ENCODE results near the gene MN1. TPM values are rescaled to one million over a fixed set of nuclear protein-coding genes. Genes with fewer than 3 reads are reported as not detected.

Gene MN1
- total RNA-seq (1 to 10 TPM; 3.6 to 8.3 (median 6.1) TPM), polyA plus RNA-seq (1 to 10 TPM; 2.3 to 3.4 TPM)
- long read RNA-seq, donor 1, partial matches to known transcripts = 0 of 2 reads
- long read RNA-seq, donor 1, other reads (novel, unspliced or antisense) = 2 of 2 reads
- long read RNA-seq, donor 2, partial matches to known transcripts = 7 of 7 reads
- long read RNA-seq, donor 2, other reads (novel, unspliced or antisense) = 0 of 7 reads
- long read RNA-seq, donor 3, full-length matches to known transcripts = 1 of 9 reads
- long read RNA-seq, donor 3, partial matches to known transcripts = 0 of 9 reads
- long read RNA-seq, donor 3, other reads (novel, unspliced or antisense) = 8 of 9 reads

- peaks cover 0 to 10% (median 0%) of the 10 kb centered on the region in 9 donors for H3K36me3 ChIP-seq
- H3K4me1 ChIP-seq = peaks cover 3 to 57% (median 34%) of the 10 kb centered on the region in 9 donors
- no peaks in the 10 kb centered on the region for H3K9me3 ChIP-seq
- DNase-seq (peak; percentile 65 to 67), ATAC-seq (peak; percentile 38 to 73 (median 64))
- intact Hi-C loops (cut with DNase I) = loop anchor here (2.0 to 10.0 kb wide), 16 partner anchors 73 to 1127 kb away; no protein-coding TSS in a partner anchor
- H3K4me3 ChIP-seq = peak within 1 kb of the TSS; percentile 57 to 93 (median 73)
- 0 to 1% methylated on average over 54 to 59 of the region's 59 CpGs for WGBS, 2 donors
- H3K27me3 ChIP-seq = peaks cover 0 to 76% (median 11%) of the 10 kb centered on the region in 7 donors
- TF ChIP-seq CTCF (IDR thresholded peaks at IDR 0.05) = peak in 1 of 9 donors; percentile 6
- H3K27ac ChIP-seq = peak within 1 kb of the TSS; percentile 77 to 95 (median 87)
Measured at GRCh38 chr22:27801616-27802345, at the start of gene MN1. MN1 (minus strand) TSS chr22:27801756; CDS start chr22:27800543, 1,213 bp downstream.

- Histone ChIP-seq H3K4me3 (no peak overlapping the region), H3K27ac (peak overlapping the region in 2 of 10 donors; percentile 35 to 64), H3K9me3 (no peaks in the 10 kb centered on the region), H3K4me1 (peaks cover 0 to 46% (median 20%) of the 10 kb centered on the region in 9 donors), H3K27me3 (no peaks in the 10 kb centered on the region), H3K36me3 (peaks cover 0 to 95% (median 13%) of the 10 kb centered on the region in 9 donors)
- whole genome bisulfite sequencing, 2 donors = 16 to 17% methylated on average over 6 of the region's 6 CpGs
- intact Hi-C loops (cut with DNase I) = no loop called here
- peak; percentile 32 to 75 (median 54) for ATAC-seq
- peak; percentile 37 to 44 for DNase-seq
- TF ChIP-seq CTCF (IDR thresholded peaks at IDR 0.05) = no peak
Measured at GRCh38 chr22:27850000-27850521, 48.5 kb upstream of the MN1 start.

- intact Hi-C loops (cut with DNase I) = no loop called here
- Histone ChIP-seq H3K4me3 (no peak overlapping the region), H3K36me3 (peaks cover 0 to 81% (median 13%) of the 10 kb centered on the region in 9 donors), H3K27ac (no peak overlapping the region), H3K4me1 (peaks cover 3 to 41% (median 22%) of the 10 kb centered on the region in 9 donors), H3K9me3 (no peaks in the 10 kb centered on the region), H3K27me3 (no peaks in the 10 kb centered on the region)
- ATAC-seq (no peak), DNase-seq (no peak)
- TF ChIP-seq CTCF (IDR thresholded peaks at IDR 0.05) = no peak
- WGBS, 2 donors = 84 to 87% methylated on average over 1 of the region's 1 CpG
Measured at GRCh38 chr22:27848005-27848404, 46.4 kb upstream of the MN1 start.

- peaks cover 10 to 41% (median 27%) of the 10 kb centered on the region in 9 donors for H3K4me1 ChIP-seq
- 95 to 97% methylated on average over 9 of the region's 9 CpGs for WGBS, 2 donors
- TF ChIP-seq CTCF (IDR thresholded peaks at IDR 0.05) = no peak
- H3K9me3 ChIP-seq = no peaks in the 10 kb centered on the region
- no peaks in the 10 kb centered on the region for H3K27me3 ChIP-seq
- H3K27ac ChIP-seq = no peak overlapping the region
- no peak for ATAC-seq
- intact Hi-C loops (cut with DNase I) = no loop called here
- DNase-seq = no peak
- no peak overlapping the region for H3K4me3 ChIP-seq
- H3K36me3 ChIP-seq = peaks cover 0 to 70% (median 13%) of the 10 kb centered on the region in 9 donors
Measured at GRCh38 chr22:27846910-27847309, 45.4 kb upstream of the MN1 start.
